ENCODE results near the gene STK38L.

Gene STK38L

DNA sequence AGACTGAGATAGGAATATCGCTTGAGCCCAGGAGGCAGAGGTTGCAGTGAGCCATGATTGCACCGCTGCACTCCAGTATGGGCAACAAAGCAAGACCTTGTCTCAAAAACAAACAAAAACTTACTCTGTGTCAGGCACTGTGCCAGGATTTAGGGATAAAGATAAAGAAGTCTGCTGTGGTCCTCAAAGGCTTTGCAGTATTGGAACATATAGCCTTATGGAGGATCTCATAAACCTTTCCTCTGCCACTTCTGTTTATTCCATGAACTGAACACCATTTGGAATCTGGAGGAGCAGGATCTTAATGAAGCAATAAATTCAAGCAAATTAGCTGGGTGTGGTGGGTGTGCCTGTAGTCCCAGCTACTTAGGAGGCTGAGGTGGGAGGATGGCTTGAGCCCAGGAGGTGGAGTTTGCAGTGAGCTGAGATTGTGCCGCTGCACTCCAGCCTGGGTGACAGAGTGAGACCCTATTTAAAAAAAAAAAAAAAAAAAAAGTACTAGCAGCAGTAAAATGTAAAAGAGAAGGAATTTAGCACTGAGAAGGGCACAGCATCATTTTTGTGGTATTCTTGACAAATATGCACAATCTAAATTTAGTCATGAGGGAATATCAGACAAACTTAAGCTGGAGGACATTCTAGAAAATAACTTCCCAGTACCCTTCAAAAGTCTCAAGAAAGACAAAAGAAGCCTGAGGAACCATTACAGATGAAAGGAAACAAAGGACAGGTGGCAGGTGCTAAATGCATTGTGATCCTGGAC, 115.7 kb downstream of the STK38L start:
- DNase-seq: no peak

DNA sequence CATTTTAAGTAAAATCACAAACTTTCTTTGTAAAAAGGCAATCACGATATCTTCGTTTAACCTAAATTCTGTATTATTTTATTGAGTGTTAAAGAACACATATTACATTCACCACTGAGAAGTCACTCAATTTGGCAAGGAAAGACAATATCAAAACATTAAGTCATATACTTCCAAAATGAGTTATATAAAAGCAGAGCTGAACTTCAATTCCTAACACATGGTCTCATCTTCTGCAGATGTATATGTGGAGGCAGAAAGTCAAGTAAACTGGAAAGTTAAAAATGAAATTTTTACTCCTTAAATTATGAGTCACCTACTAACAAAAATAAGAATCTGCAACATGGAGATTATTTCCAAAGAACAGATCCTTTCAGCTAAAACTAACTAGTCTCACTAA, 117.3 kb downstream of the STK38L start:
- no peak for DNase-seq

DNA sequence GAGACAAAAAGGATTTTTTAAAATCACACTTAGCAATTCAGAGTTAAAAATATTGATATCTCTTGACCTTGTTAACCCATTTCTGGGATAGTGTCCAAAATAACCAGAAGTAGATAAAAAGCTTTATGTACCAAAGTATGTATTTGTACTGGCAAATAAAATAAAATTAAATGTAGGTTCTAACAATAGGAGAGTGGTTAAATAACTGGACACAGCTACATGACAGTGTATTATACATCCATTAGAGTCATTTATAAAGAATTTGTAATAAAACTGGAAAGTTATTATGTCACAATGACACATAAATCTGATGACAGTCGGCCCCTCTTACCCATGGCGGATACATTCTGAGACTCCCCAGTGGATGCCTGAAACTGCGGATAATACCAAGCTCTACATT, 122.5 kb downstream of the STK38L start:
- DNase-seq: no peak

DNA sequence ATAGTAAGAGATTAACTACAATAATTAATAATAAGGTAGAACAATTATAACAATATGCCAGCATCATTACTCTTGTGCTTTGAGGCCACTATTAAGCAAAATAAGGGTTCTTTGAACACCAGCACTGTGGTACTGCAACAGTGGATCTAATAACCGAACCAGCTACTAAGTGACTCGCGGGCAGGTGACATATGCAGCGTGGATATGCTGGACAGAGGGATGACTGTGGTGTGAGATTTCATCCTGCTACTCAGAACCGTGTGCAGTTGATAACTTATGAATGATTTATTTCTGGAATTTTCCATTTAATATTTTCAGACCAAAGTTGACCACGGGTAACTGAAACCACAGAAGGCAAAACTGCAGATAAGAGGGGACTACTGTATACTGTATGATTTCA, 123.0 kb downstream of the STK38L start:
- no peak for DNase-seq
